Stomach (tissue), 9 donors: ENCODE results near the gene RAB41. TPM values are rescaled to one million over a fixed set of nuclear protein-coding genes. Genes with fewer than 3 reads are reported as not detected.
"Not testable (repeated sequence)": the region's sequence is repeated elsewhere in the genome, so short reads cannot be mapped to it uniquely, and the experiment has no call there.

ENCODE experiments used
- DNase-seq, 2 donors: peaks; one replicate each; pipeline versions ENCODE4 v3.0.0 to v3.0.0-alpha.2; 2013 to 2019
- H3K27ac ChIP-seq, 5 donors: fragments of 200-600 bp in 4 of 5; sonication (generic) in 4 of 5; one replicate each; pipeline ENCODE4 v1.5.1; 2013 to 2019; ENCODE audit warnings: mild to moderate bottlenecking in 1 of 5, moderate library complexity in 1 of 5
- H3K27me3 ChIP-seq, 3 donors: fragments of 200-600 bp; sonication (generic); one replicate each; pipeline ENCODE4 v1.5.1; 2017 to 2019; ENCODE audit warnings: mixed run types in 1 of 3
- H3K36me3 ChIP-seq, 4 donors: fragments of 200-600 bp; sonication (generic); 1 replicate in 3 of 4; 2 replicates in 1 of 4; pipeline ENCODE4 v1.5.1; 2016 to 2019
- H3K4me1 ChIP-seq, 4 donors: fragments of 200-600 bp; sonication (generic); one replicate each; pipeline ENCODE4 v1.5.1; 2016 to 2019
- H3K4me3 ChIP-seq, 4 donors: fragments of 200-600 bp; sonication (generic) in 3 of 4; one replicate each; pipeline ENCODE4 v1.5.1; 2016 to 2019; ENCODE audit warnings: mild to moderate bottlenecking in 1 of 4
- H3K9me3 ChIP-seq, 4 donors: fragments of 200-600 bp; sonication (generic); one replicate each; pipeline ENCODE4 v1.5.1; 2016 to 2019
- EP300 ChIP-seq: sonication (generic); formaldehyde crosslinking; IDR thresholded peaks from one replicate; pipeline ENCODE4 v1.6.1; 2017; ENCODE audit warnings: antibody characterized with exemption
- POLR2A ChIP-seq, 4 donors: fragments of 450-650 bp; IDR thresholded peaks; one replicate each; pipeline ENCODE4 v1.6.1; 2016; ENCODE audit warnings: antibody characterized with exemption in 4 of 4, control low read depth in 2 of 4, mild to moderate bottlenecking in 1 of 4, moderate library complexity in 1 of 4
- POLR2AphosphoS5 ChIP-seq, 3 donors: sonication (generic); formaldehyde crosslinking; IDR thresholded peaks; one replicate each; pipeline ENCODE4 v1.6.1; 2016; ENCODE audit warnings: antibody characterized with exemption in 3 of 3
- WGBS, 5 donors: extraction: QIAGEN DNeasy Blood & Tissue Kit in 3 of 5; methylation state at CpG; one replicate each; pipeline versions ENCODE4 v1.1.5 to v1.1.7; 2013 to 2018; 5-methylcytosine and 5-hydroxymethylcytosine counted together
- intact Hi-C: fragments of 100-400 bp; cut with DNase I; formaldehyde crosslinking; loops from one replicate; pipeline ENCODE4 v1.15.1; 2023; ENCODE audit warnings: low total_unique reads
- polyA plus RNA-seq, 3 donors: library from polyadenylated mRNA; stranded (reverse); fragments of 200-250 nt; gene quantifications; one replicate each; pipeline ENCODE4 v1.2.3, GENCODE V29; 2013
- total RNA-seq, 5 donors: library from RNA; depleted of rRNA; stranded (reverse); fragments of >200 nt; gene quantifications; one replicate each; pipeline versions ENCODE4 v1.1.0 to v1.2.3, GENCODE V29; 2014 to 2016
- TF ChIP-seq, protein P1 (sequence below), 7 experiments: fragments of 450-650 bp in 4 of 7; fragments of 200-600 bp in 3 of 7; sonication (generic) in 3 of 7; IDR thresholded peaks; one replicate each; pipeline ENCODE4 v1.5.1; 2016 to 2019; ENCODE audit warnings: antibody characterized with exemption in 7 of 7, control low read depth in 2 of 7, mild to moderate bottlenecking in 1 of 7
- donor health status: healthy with polysubstance abuse.
- donor health status: Bipolar disorder and iron deficiency.
- donor health status: healthy.

RAB41 gene
- total and polyA plus RNA-seq, 8 donors, result not detected

- Histone ChIP-seq H3K4me1 (peaks cover 0 to 12% (median 9%) of the 10 kb centered on the region in 4 donors), H3K27me3 (no peaks in the 10 kb centered on the region), H3K36me3 (no peaks in the 10 kb centered on the region), H3K27ac (no peak overlapping the region), H3K9me3 (peaks cover 0 to 6% (median 0%) of the 10 kb centered on the region in 4 donors), H3K4me3 (no peak overlapping the region)
- DNase-seq, result no peak
- WGBS, 5 donors, result 78 to 96% (median 91%) methylated on average over 5 of the region's 5 CpGs
- intact Hi-C loops, result no loop called here
- no peak for TF ChIP-seq POLR2AphosphoS5 (IDR thresholded peaks at IDR 0.05)
- TF ChIP-seq EP300, result no peak
- no peak for TF ChIP-seq POLR2A (IDR thresholded peaks at IDR 0.05)
- TF ChIP-seq, protein P1, sequence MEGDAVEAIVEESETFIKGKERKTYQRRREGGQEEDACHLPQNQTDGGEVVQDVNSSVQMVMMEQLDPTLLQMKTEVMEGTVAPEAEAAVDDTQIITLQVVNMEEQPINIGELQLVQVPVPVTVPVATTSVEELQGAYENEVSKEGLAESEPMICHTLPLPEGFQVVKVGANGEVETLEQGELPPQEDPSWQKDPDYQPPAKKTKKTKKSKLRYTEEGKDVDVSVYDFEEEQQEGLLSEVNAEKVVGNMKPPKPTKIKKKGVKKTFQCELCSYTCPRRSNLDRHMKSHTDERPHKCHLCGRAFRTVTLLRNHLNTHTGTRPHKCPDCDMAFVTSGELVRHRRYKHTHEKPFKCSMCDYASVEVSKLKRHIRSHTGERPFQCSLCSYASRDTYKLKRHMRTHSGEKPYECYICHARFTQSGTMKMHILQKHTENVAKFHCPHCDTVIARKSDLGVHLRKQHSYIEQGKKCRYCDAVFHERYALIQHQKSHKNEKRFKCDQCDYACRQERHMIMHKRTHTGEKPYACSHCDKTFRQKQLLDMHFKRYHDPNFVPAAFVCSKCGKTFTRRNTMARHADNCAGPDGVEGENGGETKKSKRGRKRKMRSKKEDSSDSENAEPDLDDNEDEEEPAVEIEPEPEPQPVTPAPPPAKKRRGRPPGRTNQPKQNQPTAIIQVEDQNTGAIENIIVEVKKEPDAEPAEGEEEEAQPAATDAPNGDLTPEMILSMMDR (IDR thresholded peaks at IDR 0.05), result no peak
Observed at GRCh38 chrX:70293621-70294020, 11.6 kb downstream of the RAB41 start.

- Histone ChIP-seq H3K27ac (no peak overlapping the region), H3K4me1 (no peaks in the 10 kb centered on the region), H3K4me3 (no peak overlapping the region), H3K36me3 (no peaks in the 10 kb centered on the region), H3K9me3 (no peaks in the 10 kb centered on the region), H3K27me3 (no peaks in the 10 kb centered on the region)
- WGBS, 5 donors, result 50 to 73% (median 64%) methylated on average over 3 of the region's 3 CpGs
- intact Hi-C loops, result no loop called here
- TF ChIP-seq, protein P1 (IDR thresholded peaks at IDR 0.05), result no peak
- no peak for DNase-seq
Observed at GRCh38 chrX:70301716-70302115, 19.7 kb downstream of the RAB41 start.

- Histone ChIP-seq H3K4me1 (no peaks in the 10 kb centered on the region), H3K36me3 (no peaks in the 10 kb centered on the region), H3K4me3 (no peak overlapping the region), H3K9me3 (peaks cover 0 to 14% (median 2%) of the 10 kb centered on the region in 4 donors), H3K27me3 (no peaks in the 10 kb centered on the region), H3K27ac (no peak overlapping the region)
- intact Hi-C loops, result no loop called here
- no peak for DNase-seq
- 86 to 96% (median 88%) methylated on average over 1 of the region's 1 CpG for WGBS, 5 donors
- no peak for TF ChIP-seq POLR2AphosphoS5 (IDR thresholded peaks at IDR 0.05)
- no peak for TF ChIP-seq EP300
- TF ChIP-seq, protein P1 (IDR thresholded peaks at IDR 0.05), result no peak
- no peak for TF ChIP-seq POLR2A (IDR thresholded peaks at IDR 0.05)
Observed at GRCh38 chrX:70313503-70313902, 31.5 kb downstream of the RAB41 start.

DNA sequence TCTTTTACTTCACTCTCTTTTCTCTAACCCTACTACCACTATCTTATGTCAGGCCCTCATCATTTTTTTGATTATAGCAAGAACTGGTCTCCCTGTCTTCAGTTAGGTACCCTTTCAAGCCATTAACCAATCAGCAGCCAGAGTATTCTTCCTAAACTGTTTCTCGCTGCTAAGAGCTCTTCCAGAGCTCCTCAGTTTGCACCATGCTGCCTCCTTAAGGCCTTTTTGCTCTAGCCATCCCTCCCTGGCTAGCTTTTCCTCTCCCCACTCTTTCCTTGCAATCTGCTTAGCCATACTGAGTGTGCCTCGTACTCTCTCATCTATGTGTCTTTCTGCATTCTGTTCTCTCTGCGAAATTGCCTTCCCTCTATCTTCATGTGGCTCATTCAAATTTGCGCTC lies 40.8 kb downstream of the RAB41 start:
- intact Hi-C loops, result no loop called here
- 75 to 98% (median 94%) methylated on average over 4 of the region's 4 CpGs for WGBS, 5 donors

GRCh38 chrX:70323628-70324027 lies 41.7 kb downstream of the RAB41 start:
- H3K36me3 ChIP-seq, H3K27ac ChIP-seq, H3K9me3 ChIP-seq, H3K4me1 ChIP-seq, intact Hi-C loops, H3K27me3 ChIP-seq, H3K4me3 ChIP-seq, DNase-seq: not testable (repeated sequence)
- 86 to 100% (median 98%) methylated on average over 6 of the region's 6 CpGs for WGBS, 5 donors

More for the DNA sequence above, 40.8 kb downstream of the RAB41 start:
- Histone ChIP-seq H3K4me1 (no peaks in the 10 kb centered on the region), H3K36me3 (no peaks in the 10 kb centered on the region), H3K9me3 (no peaks in the 10 kb centered on the region), H3K4me3 (no peak overlapping the region), H3K27me3 (peaks cover 0 to 3% (median 0%) of the 10 kb centered on the region in 3 donors), H3K27ac (no peak overlapping the region)
- no peak for TF ChIP-seq POLR2A (IDR thresholded peaks at IDR 0.05)
- TF ChIP-seq, protein P1 (IDR thresholded peaks at IDR 0.05), result no peak
- TF ChIP-seq EP300, result no peak
- no peak for TF ChIP-seq POLR2AphosphoS5 (IDR thresholded peaks at IDR 0.05)
- no peak for DNase-seq
